Nephron (organoid): ENCODE measurements around the gene TM4SF1.

Source experiments
- H3K27ac Mint-ChIP-seq, 3 experiments: 2 replicates each; pipeline ENCODE4 v1.8.0; 2020; ENCODE audit warnings: mixed read lengths in 3 of 3, mild to moderate bottlenecking in 2 of 3, moderate library complexity in 1 of 3
- H3K27me3 Mint-ChIP-seq: 2 replicates; pipeline ENCODE4 v1.8.0; 2021; ENCODE audit warnings: low read depth, mild to moderate bottlenecking, moderate library complexity, mixed read lengths
- H3K36me3 Mint-ChIP-seq: 2 replicates; pipeline ENCODE4 v1.8.0; 2020; ENCODE audit warnings: low read depth, mixed read lengths
- H3K4me1 Mint-ChIP-seq: 2 replicates; pipeline ENCODE4 v1.8.0; 2020; ENCODE audit warnings: mixed read lengths
- H3K4me3 Mint-ChIP-seq, 3 experiments: 2 replicates each; pipeline ENCODE4 v1.8.0; 2020; ENCODE audit warnings: mild to moderate bottlenecking in 3 of 3, mixed read lengths in 3 of 3, moderate library complexity in 2 of 3
- H3K9me3 Mint-ChIP-seq: 2 replicates; pipeline ENCODE4 v1.8.0; 2020; ENCODE audit warnings: mixed read lengths
- CTCF ChIP-seq, 3 experiments: fragments of 200-600 bp; sonication (generic); IDR thresholded peaks; one replicate each; pipeline ENCODE4 v1.5.0; 2021; ENCODE audit warnings: antibody characterized with exemption in 3 of 3; ENCODE audit not compliant: unreplicated experiment in 3 of 3

The TM4SF1 gene

GRCh38 chr3:149407898-149408297 lies 30.4 kb upstream of the TM4SF1 start:
- no peak overlapping the region for H3K27ac Mint-ChIP-seq
- no peaks in the 10 kb centered on the region for H3K27me3 Mint-ChIP-seq
- H3K9me3 Mint-ChIP-seq, result no peaks in the 10 kb centered on the region
- H3K36me3 Mint-ChIP-seq, result no peaks in the 10 kb centered on the region
- no peak for TF ChIP-seq CTCF (IDR thresholded peaks at IDR 0.05; ENCODE audit: unreplicated experiment in 3 of 3)
- no peak overlapping the region for H3K4me3 Mint-ChIP-seq
- no peaks in the 10 kb centered on the region for H3K4me1 Mint-ChIP-seq

- no peak overlapping the region for H3K27ac Mint-ChIP-seq
- H3K36me3 Mint-ChIP-seq, result no peaks in the 10 kb centered on the region
- no peaks in the 10 kb centered on the region for H3K27me3 Mint-ChIP-seq
- no peaks in the 10 kb centered on the region for H3K4me1 Mint-ChIP-seq
- no peaks in the 10 kb centered on the region for H3K9me3 Mint-ChIP-seq
- no peak overlapping the region for H3K4me3 Mint-ChIP-seq
- no peak for TF ChIP-seq CTCF (IDR thresholded peaks at IDR 0.05; ENCODE audit: unreplicated experiment in 3 of 3)
These were observed 28.8 kb upstream of the TM4SF1 start for GRCh38 chr3:149406244-149406752.

- Mint-ChIP-seq H3K9me3 (no peaks in the 10 kb centered on the region), H3K4me3 (no peak overlapping the region), H3K4me1 (no peaks in the 10 kb centered on the region), H3K27me3 (no peaks in the 10 kb centered on the region), H3K27ac (no peak overlapping the region), H3K36me3 (no peaks in the 10 kb centered on the region)
- TF ChIP-seq CTCF (IDR thresholded peaks at IDR 0.05; ENCODE audit: unreplicated experiment in 3 of 3), result no peak
These were observed 26.0 kb upstream of the TM4SF1 start for GRCh38 chr3:149403443-149403842.

GRCh38 chr3:149402481-149402880 lies 25.0 kb upstream of the TM4SF1 start:
- Mint-ChIP-seq H3K4me3 (no peak overlapping the region), H3K4me1 (no peaks in the 10 kb centered on the region), H3K36me3 (no peaks in the 10 kb centered on the region), H3K27me3 (no peaks in the 10 kb centered on the region), H3K9me3 (no peaks in the 10 kb centered on the region), H3K27ac (no peak overlapping the region)
- no peak for TF ChIP-seq CTCF (IDR thresholded peaks at IDR 0.05; ENCODE audit: unreplicated experiment in 3 of 3)

GRCh38 chr3:149401926-149402310 lies 24.5 kb upstream of the TM4SF1 start:
- peaks cover 5% of the 10 kb centered on the region for H3K4me1 Mint-ChIP-seq
- no peak overlapping the region for H3K4me3 Mint-ChIP-seq
- no peaks in the 10 kb centered on the region for H3K27me3 Mint-ChIP-seq
- TF ChIP-seq CTCF (IDR thresholded peaks at IDR 0.05; ENCODE audit: unreplicated experiment in 3 of 3), result no peak
- H3K27ac Mint-ChIP-seq, result no peak overlapping the region
- H3K36me3 Mint-ChIP-seq, result no peaks in the 10 kb centered on the region
- no peaks in the 10 kb centered on the region for H3K9me3 Mint-ChIP-seq

GRCh38 chr3:149401212-149401925 lies 23.9 kb upstream of the TM4SF1 start:
- H3K4me1 Mint-ChIP-seq, result peaks cover 10% of the 10 kb centered on the region
- H3K36me3 Mint-ChIP-seq, result no peaks in the 10 kb centered on the region
- no peak for TF ChIP-seq CTCF (IDR thresholded peaks at IDR 0.05; ENCODE audit: unreplicated experiment in 3 of 3)
- no peak overlapping the region for H3K4me3 Mint-ChIP-seq
- H3K27ac Mint-ChIP-seq, result no peak overlapping the region
- H3K27me3 Mint-ChIP-seq, result no peaks in the 10 kb centered on the region
- H3K9me3 Mint-ChIP-seq, result no peaks in the 10 kb centered on the region
